ENCODE data around the gene FREM1. TPM values are rescaled to one million over a fixed set of nuclear protein-coding genes. Genes with fewer than 3 reads are reported as not detected.

Gene FREM1
- not detected in 2 replicates for total RNA-seq

DNA sequence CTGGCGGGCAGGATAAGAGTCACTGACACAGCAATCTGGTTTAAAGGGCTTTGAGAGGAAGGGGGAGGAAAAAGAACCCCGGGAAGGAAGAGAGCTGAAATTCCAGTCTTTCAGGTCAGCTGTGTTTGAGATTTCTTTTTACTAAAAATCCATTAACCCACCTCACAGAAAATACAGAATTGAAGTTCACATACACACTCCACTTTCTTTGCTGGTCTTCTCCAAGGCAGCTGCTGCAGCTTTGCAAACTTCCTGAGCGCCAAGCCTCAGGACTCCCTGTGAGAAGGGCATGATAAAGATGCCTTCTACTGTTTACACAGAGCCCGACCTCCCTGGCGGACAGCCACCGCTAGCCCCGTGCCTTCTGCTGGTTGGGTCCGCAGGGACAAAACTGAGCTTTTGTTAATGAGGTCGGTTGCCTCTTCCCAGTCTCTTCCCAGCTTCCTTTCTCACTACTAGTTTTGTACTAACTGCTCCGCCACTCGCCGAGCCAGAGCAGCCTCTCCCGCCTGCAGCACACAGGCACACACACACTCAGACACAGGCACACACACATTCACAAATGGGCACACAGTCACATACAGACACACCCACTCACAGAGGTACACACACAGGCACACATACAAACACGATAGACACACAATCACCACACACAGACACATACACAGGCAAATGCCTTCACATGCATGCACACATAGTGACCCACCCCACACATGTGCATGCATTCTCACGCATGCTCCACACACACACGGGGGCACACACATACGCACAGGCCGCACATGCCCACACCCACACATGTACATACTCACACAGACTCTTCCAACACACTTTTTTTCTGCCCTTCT lies at the start of gene FREM1:
FREM1 (minus strand) TSS at position 468 of the 845 bp plus-strand sequence. CDS start 41,451 bp downstream, outside the sequence.
- Mint-ChIP-seq H3K27ac (no peak within 1 kb of the TSS), H3K36me3 (ENCODE audit: low read depth) (no peaks in the 10 kb centered on the region), H3K4me1 (no peaks in the 10 kb centered on the region), H3K27me3 (no peaks in the 10 kb centered on the region), H3K9me3 (no peaks in the 10 kb centered on the region), H3K4me3 (no peak within 1 kb of the TSS)
- DNase-seq: no peak
- ChIA-PET CTCF (no interaction called here), POLR2A (no interaction called here)
- intact Hi-C loops (cut with micrococcal nuclease): no loop called here
- ATAC-seq (ENCODE audit: low read depth): no peak
- TF ChIP-seq, protein P1, sequence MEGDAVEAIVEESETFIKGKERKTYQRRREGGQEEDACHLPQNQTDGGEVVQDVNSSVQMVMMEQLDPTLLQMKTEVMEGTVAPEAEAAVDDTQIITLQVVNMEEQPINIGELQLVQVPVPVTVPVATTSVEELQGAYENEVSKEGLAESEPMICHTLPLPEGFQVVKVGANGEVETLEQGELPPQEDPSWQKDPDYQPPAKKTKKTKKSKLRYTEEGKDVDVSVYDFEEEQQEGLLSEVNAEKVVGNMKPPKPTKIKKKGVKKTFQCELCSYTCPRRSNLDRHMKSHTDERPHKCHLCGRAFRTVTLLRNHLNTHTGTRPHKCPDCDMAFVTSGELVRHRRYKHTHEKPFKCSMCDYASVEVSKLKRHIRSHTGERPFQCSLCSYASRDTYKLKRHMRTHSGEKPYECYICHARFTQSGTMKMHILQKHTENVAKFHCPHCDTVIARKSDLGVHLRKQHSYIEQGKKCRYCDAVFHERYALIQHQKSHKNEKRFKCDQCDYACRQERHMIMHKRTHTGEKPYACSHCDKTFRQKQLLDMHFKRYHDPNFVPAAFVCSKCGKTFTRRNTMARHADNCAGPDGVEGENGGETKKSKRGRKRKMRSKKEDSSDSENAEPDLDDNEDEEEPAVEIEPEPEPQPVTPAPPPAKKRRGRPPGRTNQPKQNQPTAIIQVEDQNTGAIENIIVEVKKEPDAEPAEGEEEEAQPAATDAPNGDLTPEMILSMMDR (IDR thresholded peaks at IDR 0.05): no peak

- H3K27ac Mint-ChIP-seq: no peak overlapping the region
- ATAC-seq (ENCODE audit: low read depth): no peak
- no peaks in the 10 kb centered on the region for H3K27me3 Mint-ChIP-seq
- intact Hi-C loops (cut with micrococcal nuclease): no loop called here
- H3K4me3 Mint-ChIP-seq: no peak overlapping the region
- H3K36me3 Mint-ChIP-seq (ENCODE audit: low read depth): no peaks in the 10 kb centered on the region
- DNase-seq: no peak
- no peaks in the 10 kb centered on the region for H3K4me1 Mint-ChIP-seq
- ChIA-PET CTCF (no interaction called here), POLR2A (no interaction called here)
- peaks cover 4% of the 10 kb centered on the region for H3K9me3 Mint-ChIP-seq
- TF ChIP-seq, protein P1 (IDR thresholded peaks at IDR 0.05): no peak
Measured at GRCh38 chr9:14958989-14959388, 48.8 kb upstream of the FREM1 start.

DNA sequence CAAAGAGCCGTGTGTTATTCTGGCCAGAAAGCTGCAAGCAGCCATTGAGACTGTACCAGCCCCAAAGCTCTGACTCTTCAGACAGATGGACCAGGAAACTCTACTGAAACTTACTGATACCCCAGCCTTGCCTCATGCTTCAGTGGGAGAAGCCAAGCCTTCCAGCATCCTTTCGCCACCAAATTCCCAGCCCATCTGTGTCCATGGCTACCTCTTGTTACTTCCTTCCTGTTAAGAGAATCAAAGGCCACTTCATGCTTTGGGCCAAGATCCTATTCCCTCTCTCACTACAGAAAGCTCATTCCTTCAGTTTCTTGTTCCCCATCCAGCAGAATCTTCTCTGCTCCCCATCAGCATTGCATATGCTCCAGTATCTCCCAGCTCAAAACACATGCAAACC lies 46.9 kb upstream of the FREM1 start:
- Mint-ChIP-seq H3K4me1 (no peaks in the 10 kb centered on the region), H3K4me3 (no peak overlapping the region), H3K9me3 (peaks cover 8% of the 10 kb centered on the region), H3K27ac (no peak overlapping the region), H3K27me3 (no peaks in the 10 kb centered on the region), H3K36me3 (ENCODE audit: low read depth) (no peaks in the 10 kb centered on the region)
- no peak for DNase-seq
- intact Hi-C loops (cut with micrococcal nuclease): no loop called here
- CTCF ChIA-PET: no interaction called here
- TF ChIP-seq, protein P1 (IDR thresholded peaks at IDR 0.05): no peak
- POLR2A ChIA-PET: no interaction called here
- ATAC-seq (ENCODE audit: low read depth): no peak

GRCh38 chr9:14956208-14956607 lies 46.0 kb upstream of the FREM1 start:
- Mint-ChIP-seq H3K36me3 (ENCODE audit: low read depth) (no peaks in the 10 kb centered on the region), H3K4me3 (no peak overlapping the region)

GRCh38 chr9:14945351-14945750 lies 35.1 kb upstream of the FREM1 start:
- H3K9me3 Mint-ChIP-seq: no peaks in the 10 kb centered on the region
- no peak overlapping the region for H3K4me3 Mint-ChIP-seq
- H3K27ac Mint-ChIP-seq: no peak overlapping the region
- intact Hi-C loops (cut with micrococcal nuclease): no loop called here
- no peak for ATAC-seq (ENCODE audit: low read depth)
- H3K4me1 Mint-ChIP-seq: no peaks in the 10 kb centered on the region
- H3K27me3 Mint-ChIP-seq: no peaks in the 10 kb centered on the region
- CTCF ChIA-PET: no interaction called here
- H3K36me3 Mint-ChIP-seq (ENCODE audit: low read depth): no peaks in the 10 kb centered on the region
- no peak for DNase-seq
- POLR2A ChIA-PET: no interaction called here
- TF ChIP-seq, protein P1 (IDR thresholded peaks at IDR 0.05): no peak

More at GRCh38 chr9:14956208-14956607, 46.0 kb upstream of the FREM1 start:
- ATAC-seq (ENCODE audit: low read depth) (no peak), DNase-seq (no peak)
- no peak overlapping the region for H3K27ac Mint-ChIP-seq
- ChIA-PET CTCF (no interaction called here), POLR2A (no interaction called here)
- TF ChIP-seq, protein P1 (IDR thresholded peaks at IDR 0.05): no peak
- no peaks in the 10 kb centered on the region for H3K4me1 Mint-ChIP-seq
- no peaks in the 10 kb centered on the region for H3K27me3 Mint-ChIP-seq
- peaks cover 8% of the 10 kb centered on the region for H3K9me3 Mint-ChIP-seq
- intact Hi-C loops (cut with micrococcal nuclease): no loop called here

Data from activated B cell treated with CpG ODN at 0.5 μM for 24 hours (primary cell).